ENCODE results near the gene RELA. TPM values are rescaled to one million over a fixed set of nuclear protein-coding genes. Genes with fewer than 3 reads are reported as not detected.
"Not testable (repeated sequence)": the region's sequence is repeated elsewhere in the genome, so short reads cannot be mapped to it uniquely, and the experiment has no call there.

The RELA gene
- polyA plus RNA-seq, 10 donors = 38.3 to 47.3 (median 42.1) TPM

DNA sequence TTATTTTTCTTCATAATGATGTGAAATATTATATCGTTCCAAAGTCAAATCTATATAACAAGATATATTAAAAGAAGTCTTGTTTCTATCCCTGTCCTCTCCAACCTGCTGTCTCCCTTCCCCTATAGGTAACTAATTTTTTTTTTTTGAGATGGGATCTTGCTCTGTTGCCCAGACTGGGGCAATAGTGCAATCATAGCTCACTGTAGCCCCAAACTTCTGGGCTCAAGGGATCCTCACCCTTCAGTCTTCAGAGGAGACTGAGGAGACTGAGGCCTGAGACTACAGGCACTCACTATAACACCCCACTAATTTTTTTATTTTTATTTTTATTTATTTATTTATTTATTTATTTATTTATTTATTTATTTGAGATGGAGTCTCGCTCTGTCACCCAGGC, 10.3 kb upstream of the RELA start:
- DNase-seq = no peak

- no peak for DNase-seq
These were observed 9.6 kb upstream of the RELA start for GRCh38 chr11:65672180-65672860.

DNA sequence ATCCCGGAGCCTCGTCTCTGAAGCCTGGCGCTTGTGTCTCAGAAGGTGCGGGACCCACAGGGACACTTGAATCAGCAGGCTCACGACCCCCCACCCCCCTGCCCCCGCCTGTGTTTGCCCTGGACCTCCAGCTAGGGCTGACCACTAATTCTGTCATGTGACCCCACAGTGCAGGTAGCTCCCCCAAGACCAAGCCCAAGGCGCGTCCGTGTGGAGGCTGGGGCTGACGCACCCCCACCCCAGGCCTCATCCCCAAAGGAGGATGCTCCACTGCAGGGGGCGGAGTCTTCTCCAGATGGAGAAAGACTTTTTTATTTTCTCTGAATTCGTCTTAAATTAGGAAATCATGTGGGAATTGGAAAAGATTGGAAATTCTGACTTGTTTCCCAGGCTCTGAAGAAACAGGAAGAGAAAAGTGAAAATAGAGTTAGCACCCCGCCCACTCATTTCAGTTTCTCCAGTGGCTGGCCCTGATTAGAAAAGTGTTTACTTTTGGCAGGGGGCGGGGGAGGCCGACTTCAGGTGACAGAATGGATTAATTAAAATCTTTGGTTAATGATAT, 1.0 kb upstream of the RELA start:
- DNase-seq = peak; percentile 65 to 92 (median 80)

- no peak for DNase-seq
These were observed 393 bp downstream of the RELA start for GRCh38 chr11:65662247-65662798.

DNA sequence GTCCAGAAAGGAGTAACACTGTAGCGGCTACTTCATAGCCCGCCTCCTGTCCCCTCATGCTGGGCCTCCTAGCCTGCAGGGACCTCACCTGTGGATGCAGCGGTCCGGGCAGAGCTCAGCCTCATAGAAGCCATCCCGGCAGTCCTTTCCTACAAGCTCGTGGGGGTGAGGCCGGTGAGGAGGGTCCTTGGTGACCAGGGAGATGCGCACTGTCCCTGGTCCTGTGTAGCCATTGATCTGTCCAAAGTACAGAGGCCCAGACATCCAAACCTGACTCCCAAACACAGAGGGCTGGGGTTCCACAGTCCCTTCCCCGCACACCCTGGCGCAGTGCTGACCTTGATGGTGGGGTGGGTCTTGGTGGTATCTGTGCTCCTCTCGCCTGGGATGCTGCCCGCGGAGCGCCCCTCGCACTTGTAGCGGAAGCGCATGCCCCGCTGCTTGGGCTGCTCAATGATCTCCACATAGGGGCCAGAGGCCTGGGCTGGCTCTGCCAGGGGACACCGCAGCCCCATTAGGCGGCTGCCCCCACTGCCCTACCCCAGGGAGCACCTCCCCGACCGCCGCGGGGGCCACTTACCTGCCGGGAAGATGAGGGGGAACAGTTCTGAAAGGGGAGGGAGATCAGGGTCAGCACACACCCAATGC, 993 bp downstream of the RELA start:
- no peak for DNase-seq

DNA sequence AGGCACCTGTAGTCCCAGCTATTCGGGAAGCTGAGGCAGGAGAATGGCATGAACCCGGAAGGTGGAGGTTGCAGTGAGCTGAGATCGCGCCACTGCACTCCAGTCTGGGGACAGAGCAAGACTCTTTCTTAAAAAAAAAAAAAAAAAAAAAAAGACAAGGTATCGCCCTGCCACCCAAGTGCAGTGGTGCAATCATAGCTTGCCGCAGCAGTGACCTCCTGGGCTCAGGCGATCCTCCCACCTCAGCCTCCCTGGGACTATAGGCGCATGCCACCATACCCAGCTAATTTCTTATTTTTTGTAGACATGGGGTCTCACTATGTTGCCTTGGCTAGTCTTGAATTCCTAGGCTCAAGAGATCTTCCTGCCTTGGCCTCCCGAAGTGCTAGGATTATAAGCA, 1.8 kb downstream of the RELA start:
- DNase-seq = not testable (repeated sequence)

DNA sequence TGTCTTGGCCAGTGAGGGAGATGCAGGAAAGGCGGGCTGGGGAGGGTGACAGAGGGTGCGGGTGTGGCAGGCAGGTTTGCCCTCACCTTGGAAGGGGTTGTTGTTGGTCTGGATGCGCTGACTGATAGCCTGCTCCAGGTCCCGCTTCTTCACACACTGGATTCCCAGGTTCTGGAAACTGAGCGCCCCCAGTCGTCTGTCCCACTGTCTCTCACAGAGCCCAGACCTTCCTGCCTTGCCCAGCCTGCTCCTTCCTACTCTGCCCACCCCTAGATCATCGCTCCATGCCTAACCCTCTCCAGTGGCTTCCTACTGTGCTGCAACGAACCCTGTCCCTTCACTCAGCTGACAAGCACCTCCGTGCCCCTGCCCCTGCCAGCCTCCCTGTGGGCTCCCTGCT, 2.7 kb downstream of the RELA start:
- DNase-seq = no peak

DNA sequence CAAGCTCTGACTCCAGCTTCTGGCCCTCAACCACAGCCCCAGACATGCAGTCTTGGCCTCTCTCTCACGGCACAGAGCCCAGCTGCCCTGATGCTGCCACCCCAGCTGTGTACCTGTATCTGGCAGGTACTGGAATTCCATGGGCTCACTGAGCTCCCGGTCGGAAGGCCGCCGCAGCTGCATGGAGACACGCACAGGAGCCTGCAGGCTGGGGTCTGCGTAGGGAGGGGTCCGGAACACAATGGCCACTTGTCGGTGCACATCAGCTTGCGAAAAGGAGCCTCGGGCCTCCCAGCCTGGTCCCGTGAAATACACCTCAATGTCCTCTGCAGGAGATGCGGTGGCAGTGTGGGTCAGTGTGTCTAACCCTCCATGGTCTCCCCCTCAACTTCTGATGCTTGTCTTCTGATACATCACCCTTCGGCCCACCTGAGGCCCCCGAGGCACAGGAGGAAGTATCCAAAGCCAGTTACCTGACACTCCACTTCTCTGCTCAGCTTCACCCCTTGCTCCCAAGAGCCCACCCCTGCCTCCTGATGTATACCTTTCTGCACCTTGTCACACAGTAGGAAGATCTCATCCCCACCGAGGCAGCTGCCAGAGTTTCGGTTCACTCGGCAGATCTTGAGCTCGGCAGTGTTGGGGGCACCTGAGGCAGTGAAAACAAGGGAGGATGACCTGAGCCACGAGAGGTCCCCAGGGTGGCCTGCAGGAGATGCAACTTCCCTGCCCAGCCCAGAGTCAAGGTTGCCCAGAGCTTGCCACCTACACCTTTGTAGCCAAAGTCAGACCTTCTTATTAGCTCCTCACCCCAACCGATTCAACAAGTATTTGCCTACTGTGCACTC, 4.3 kb downstream of the RELA start:
- DNase-seq = no peak

GRCh38 chr11:65657426-65657825, 5.3 kb downstream of the RELA start:
- no peak for DNase-seq

DNA sequence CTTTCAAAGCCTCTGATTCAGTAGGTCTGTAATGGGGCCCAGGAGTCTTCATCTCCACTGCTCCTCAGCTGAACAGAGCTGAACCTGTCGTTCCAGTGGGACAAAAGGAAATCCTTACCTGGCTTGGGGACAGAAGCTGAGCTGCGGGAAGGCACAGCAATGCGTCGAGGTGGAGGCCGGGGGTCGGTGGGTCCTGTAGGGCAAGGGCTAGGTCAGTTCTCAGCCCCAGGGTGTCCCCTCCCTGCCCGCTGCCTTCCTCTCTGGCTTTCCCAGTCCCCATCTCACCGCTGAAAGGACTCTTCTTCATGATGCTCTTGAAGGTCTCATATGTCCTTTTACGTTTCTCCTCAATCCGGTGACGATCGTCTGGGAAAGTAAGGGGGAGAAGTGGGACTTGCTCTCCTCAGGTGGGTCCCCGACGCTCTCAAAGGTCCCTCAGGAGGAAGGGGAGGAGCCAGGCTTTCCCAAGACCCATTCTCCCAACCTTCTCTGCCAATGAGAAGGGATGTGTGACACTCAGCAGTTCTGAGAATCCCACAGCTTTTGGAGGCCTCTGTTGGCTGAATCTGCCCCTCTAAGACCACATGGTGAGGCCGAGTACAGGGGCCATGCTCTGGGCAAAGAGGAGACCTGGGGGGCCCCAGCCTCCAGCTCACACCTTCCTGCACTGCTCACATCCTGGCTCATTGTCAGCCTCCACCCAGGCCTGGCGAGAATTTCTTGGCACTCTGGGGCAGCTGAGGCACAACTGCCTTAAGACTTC, 7.0 kb downstream of the RELA start:
- no peak for DNase-seq

- DNase-seq = no peak
These were observed 8.1 kb downstream of the RELA start for GRCh38 chr11:65654375-65655349.

- no peak for DNase-seq
These were observed 9.2 kb downstream of the RELA start for GRCh38 chr11:65653229-65654225.

DNA sequence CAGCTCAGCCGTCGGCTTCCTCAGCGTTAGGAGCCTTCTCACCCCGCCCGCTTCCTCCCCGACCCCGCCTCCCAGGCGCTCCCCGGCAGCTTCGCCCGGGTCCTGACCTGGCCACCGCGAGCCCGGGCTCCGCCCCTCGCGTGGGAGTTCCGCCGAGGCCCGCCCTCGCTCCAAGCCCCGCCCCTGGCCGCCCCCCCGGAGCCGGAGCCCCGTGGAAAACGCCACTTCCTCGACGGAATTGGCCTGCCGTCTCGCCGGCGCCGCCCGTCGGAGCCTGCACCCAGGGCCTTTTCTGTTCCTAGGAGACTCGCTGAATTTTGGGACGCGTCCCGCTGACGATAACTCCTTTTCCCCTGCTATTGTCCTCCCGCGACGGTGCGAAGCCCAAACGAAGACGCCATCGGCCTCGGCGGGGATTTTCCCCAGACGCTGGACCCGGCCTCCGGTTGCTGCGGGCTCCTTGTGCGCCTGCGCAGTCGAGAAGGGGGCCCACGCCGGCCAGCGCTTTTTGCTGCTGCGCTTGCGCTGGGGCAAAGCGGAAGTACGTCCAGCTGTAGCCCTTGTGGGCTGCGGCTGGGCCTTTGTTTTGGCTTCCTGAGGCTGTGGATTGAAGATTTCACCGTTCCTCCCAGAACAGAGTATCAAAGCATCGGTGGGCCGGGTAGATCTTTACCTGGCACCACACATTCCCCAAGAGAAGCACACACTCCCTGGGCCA, 10.0 kb downstream of the RELA start:
- DNase-seq = peak; percentile 91 to 99 (median 96)

GRCh38 chr11:65651589-65652510, 10.9 kb downstream of the RELA start:
- DNase-seq = peak in 2 of 3 donors; percentile 25 to 61

GRCh38 chr11:65651339-65651588, 11.5 kb downstream of the RELA start:
- no peak for DNase-seq

- no peak for DNase-seq
These were observed 12.0 kb downstream of the RELA start for GRCh38 chr11:65650547-65651338.
